ENCODE data around the gene MMGT1.

Gene MMGT1

GRCh38 chrX:135973548-135974278, at the start of gene MMGT1:
Gene MMGT1 (minus strand): TSS chrX:135973988. CDS start chrX:135973675, 313 bp downstream.
- peak; percentile 91 for DNase-seq (ENCODE audit: low spot score)

DNA sequence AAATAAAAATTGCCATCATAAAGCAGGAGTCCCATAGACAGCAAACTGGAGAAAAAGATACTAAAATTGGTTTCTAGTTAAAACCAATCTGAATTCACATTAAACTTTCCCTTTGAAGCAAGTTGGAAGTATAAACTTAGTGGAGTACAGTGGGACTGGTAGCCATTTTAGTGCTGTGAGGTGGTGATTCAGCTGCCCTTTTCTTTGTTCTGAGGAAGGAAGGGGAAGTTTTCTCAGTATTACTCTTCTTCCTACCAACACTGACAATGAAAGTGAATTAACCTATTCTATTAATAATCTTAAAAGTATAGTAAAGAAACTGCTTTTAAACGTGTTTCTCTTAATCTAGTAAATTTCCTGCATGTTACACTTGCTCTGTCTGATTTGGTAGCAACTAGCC, 48.1 kb upstream of the MMGT1 start:
- DNase-seq (ENCODE audit: low spot score) = no peak

- DNase-seq (ENCODE audit: low spot score) = no peak
Observed at GRCh38 chrX:136021160-136021559, 47.4 kb upstream of the MMGT1 start.

- no peak for DNase-seq (ENCODE audit: low spot score)
Observed at GRCh38 chrX:136019226-136019625, 45.4 kb upstream of the MMGT1 start.

DNA sequence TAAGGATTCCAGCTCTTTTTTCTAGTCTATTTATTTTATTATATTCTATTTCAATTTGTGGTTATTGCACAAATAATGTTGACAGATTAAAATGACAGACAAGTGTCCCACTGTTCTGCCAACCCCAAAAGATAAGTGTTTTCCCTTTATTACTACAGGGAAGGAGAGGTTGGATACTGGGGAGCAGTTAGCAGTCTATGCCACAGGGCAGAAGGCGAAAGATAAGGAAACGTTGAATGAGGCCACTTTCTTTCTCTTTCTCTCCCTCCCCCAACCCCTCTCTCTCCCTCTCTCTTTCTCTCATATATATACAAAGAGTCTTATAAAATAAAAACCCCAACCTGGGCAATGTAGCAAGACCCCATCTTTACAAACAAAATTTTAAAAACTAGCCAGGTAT, 43.1 kb upstream of the MMGT1 start:
- no peak for DNase-seq (ENCODE audit: low spot score)

- no peak for DNase-seq (ENCODE audit: low spot score)
Observed at GRCh38 chrX:136015016-136015415, 41.2 kb upstream of the MMGT1 start.

- DNase-seq (ENCODE audit: low spot score) = no peak
Observed at GRCh38 chrX:135988245-135988644, 14.5 kb upstream of the MMGT1 start.

- peak; percentile 2 for DNase-seq (ENCODE audit: low spot score)
Observed at GRCh38 chrX:135985973-135986310, 12.2 kb upstream of the MMGT1 start.

DNA sequence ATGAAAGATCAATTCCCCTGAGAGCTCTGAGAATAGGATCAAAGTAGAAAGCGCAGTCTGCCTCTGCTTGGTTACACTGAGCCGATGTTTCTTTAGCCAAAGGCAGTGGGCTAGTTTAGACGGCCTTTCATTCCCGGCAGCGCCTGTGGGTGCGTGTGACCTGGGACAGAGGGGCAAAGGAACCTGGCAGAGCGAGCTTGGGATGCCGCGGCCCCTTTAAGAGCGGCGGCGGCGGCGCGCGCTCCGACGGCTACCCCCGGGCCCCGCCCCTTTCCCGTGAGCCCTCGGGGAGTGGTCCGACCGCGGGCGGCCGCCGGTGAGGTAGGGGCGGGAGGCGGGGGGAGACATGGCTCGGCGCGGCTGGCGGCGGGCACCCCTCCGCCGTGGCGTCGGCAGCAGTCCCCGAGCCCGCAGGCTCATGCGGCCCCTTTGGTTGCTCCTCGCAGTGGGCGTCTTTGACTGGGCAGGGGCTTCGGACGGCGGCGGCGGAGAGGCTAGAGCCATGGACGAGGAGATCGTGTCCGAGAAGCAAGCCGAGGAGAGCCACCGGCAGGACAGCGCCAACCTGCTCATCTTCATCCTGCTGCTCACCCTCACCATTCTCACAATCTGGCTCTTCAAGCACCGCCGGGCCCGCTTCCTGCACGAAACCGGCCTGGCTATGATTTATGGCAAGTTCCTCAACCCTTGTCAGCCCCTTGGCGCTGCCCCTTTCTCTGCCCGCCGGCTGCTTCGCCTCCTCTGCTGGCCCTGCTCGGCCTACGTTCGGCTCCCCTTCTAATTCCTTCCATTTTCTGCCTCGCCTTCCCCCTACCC, 11.6 kb upstream of the MMGT1 start, which contains the start of gene SLC9A6:
TSS of gene SLC9A6 (plus strand) at position 279 of the 816 bp plus-strand sequence. CDS start at position 503, 224 bp downstream.
- DNase-seq (ENCODE audit: low spot score) = peak; percentile 78

- no peak for DNase-seq (ENCODE audit: low spot score)
Observed at GRCh38 chrX:135984791-135985156, 11.0 kb upstream of the MMGT1 start.

DNA sequence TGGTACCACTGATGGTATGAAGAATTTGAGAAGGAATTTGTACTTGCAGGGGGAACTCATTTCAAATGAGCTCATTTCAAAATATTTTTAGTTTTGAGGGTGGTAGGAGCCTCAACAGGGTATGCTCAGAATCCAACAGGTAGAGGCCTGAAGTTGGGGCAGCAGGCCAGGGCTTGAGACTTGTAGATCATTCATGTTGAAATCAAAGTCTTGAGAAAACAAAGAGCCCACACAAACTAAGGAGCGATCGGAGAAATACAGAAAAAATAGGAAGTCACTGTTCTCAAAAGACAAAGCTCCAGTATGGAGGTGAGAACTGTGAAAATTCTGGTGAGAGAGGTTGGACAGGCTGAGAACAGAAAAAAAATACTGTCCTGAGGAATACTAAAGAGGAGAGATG, 10.5 kb upstream of the MMGT1 start:
- DNase-seq (ENCODE audit: low spot score) = no peak

GRCh38 chrX:135982860-135983259, 9.1 kb upstream of the MMGT1 start:
- no peak for DNase-seq (ENCODE audit: low spot score)

- DNase-seq (ENCODE audit: low spot score) = no peak
Observed at GRCh38 chrX:135981668-135982067, 7.9 kb upstream of the MMGT1 start.

DNA sequence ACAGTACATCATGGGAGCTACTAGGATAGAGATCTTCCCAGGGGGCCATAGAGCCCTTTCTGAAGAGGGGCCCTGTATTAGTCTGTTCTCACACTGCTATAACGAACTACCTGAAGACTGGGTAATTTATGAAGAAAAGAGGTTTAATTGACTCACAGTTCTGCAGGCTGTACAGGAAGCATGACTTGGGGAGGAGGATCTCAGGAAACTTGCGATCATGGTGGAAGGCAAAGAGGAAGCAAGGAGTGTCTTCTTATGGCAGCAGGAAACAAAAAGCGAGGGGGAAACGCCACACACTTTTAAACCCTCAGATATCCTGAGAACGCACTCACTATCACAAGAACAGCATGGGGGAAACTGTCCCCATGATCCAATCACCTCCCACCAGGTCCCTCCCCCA, 7.2 kb upstream of the MMGT1 start:
- no peak for DNase-seq (ENCODE audit: low spot score)

- no peak for DNase-seq (ENCODE audit: low spot score)
Observed at GRCh38 chrX:135977611-135978010, 3.8 kb upstream of the MMGT1 start.

GRCh38 chrX:135975421-135975820, 1.6 kb upstream of the MMGT1 start:
- no peak for DNase-seq (ENCODE audit: low spot score)

DNA sequence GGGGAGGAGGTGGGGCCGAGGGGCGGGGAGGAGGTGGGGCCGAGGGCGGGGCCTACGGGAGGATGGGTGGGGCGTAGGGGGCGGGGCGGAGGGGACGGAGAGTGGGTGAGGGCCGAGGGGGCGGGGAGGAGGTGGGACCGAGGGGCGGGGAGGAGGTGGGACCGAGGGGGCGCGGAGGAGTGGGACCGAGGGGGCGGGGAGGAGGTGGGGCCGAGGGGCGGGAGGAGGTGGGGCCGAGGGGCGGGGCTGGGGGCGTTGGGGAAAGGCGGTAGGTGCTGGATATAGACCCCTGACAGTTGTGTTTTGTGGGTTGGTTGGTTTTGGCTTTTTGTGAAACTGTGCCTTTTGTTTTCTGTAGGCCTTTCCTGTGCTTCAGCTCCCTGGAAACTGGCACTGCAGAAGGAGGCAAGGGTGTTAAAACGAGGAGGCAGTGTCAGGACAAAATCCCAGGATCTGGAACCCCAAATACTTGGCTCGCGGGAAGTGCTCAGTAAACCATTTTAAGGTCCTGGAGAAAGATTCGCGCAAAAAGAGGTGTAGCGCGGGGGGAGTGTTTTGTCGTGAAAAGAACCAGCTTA, 580 bp upstream of the MMGT1 start:
- peak; percentile 85 for DNase-seq (ENCODE audit: low spot score)

DNA sequence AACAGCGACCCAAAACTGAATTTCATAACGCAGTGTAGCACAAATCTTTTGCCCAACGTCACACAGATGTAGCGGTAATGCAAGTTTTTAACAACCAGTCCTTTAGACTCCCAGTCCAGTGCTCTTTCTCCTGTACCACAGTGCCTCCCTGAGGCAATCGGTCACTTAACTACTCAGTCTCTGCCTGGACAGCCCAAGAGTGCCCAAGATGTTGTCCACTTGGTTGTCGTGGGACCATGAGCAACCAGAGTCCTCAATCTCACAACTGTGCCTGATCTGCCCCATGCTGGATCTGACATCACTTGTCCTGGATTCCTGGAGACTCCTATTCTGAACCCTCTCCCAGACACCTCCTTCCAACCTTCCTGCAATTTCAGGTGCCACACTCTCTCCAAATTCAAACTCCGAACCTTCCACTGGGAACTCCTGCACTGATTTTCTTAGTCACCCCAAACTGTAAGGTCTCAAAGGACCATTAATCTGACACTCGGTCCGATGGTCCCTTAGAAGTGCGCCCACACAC, 702 bp downstream of the MMGT1 start:
- no peak for DNase-seq (ENCODE audit: low spot score)

- no peak for DNase-seq (ENCODE audit: low spot score)
Observed at GRCh38 chrX:135951291-135951690, 22.5 kb downstream of the MMGT1 start.

GRCh38 chrX:135944486-135944885, 29.3 kb downstream of the MMGT1 start:
- no peak for DNase-seq (ENCODE audit: low spot score)

- peak; percentile 2 for DNase-seq (ENCODE audit: low spot score)
Observed at GRCh38 chrX:135931644-135932487, 41.9 kb downstream of the MMGT1 start.

DNA sequence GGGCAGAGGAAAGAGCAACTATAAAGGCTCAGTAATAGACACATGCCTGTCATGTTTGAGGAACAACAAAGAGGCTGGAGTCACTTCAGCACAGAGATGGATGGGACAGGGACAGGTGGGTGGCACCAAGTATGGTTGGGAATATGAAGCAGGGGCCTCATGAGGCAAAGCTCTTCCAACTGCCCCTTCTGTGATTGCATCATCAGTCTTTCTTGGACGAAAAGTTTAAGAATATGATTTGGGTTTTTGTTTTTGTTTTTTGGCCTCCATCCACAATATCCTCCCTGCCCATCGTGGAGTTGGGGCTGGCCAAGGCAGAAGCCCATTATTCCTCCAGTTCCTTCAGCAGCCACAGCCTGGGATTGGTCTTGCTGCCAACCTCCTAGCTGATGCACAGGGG, 45.9 kb downstream of the MMGT1 start:
- DNase-seq (ENCODE audit: low spot score) = no peak
